IMR-90 (cell line): ENCODE measurements around the gene MYO1D. TPM values are rescaled to one million over a fixed set of nuclear protein-coding genes. Genes with fewer than 3 reads are reported as not detected.

Experiments
- ATAC-seq: fragments of 200-7000 bp; cut with Tn5 transposase; 2 replicates; pipeline ENCODE4 v1.9.1; 2020; ENCODE audit warnings: low read depth, mild to moderate bottlenecking, moderate library complexity
- BruUV-seq: library from RNA; stranded (reverse); fragments of 400-500 nt; replicated peaks from 2 replicates; lab custom pipeline; 2021; lab: Mats Ljungman, UMichigan
- CTCF ChIA-PET: fragments of 300-600 bp; formaldehyde crosslinking; extraction: SDS; loops from one replicate; lab custom pipeline; 2021; ENCODE audit warnings: antibody characterized with exemption; lab: Yijun Ruan, JAX
- POLR2A ChIA-PET: fragments of 300-600 bp; sonication (Branson Sonifier 250); formaldehyde crosslinking; loops from one replicate; lab custom pipeline; 2022; ENCODE audit warnings: antibody characterized with exemption; ENCODE audit not compliant: unreplicated experiment; lab: Charles Lee
- DNase-seq: peaks from one replicate; pipeline ENCODE4 v3.0.0; 2013
- H2AFZ ChIP-seq: replicated peaks from 2 replicates; pipeline ENCODE3; 2013; ENCODE audit warnings: low read length, mild to moderate bottlenecking; ENCODE audit not compliant: poor library complexity
- H2AK5ac ChIP-seq: 2 replicates; pipeline ENCODE4 v1.6.1; 2013; ENCODE audit warnings: low read depth, low read length, inconsistent platforms
- H2AK9ac ChIP-seq: replicated peaks from 2 replicates; pipeline ENCODE3; 2013; ENCODE audit warnings: mild to moderate bottlenecking, low read depth, low read length, moderate library complexity; ENCODE audit not compliant: poor library complexity
- H2BK120ac ChIP-seq: 2 replicates; pipeline ENCODE4 v1.6.1; 2013; ENCODE audit warnings: low read depth, low read length, inconsistent platforms
- H2BK15ac ChIP-seq: 3 replicates; pipeline ENCODE4 v1.6.1; 2013; ENCODE audit warnings: low read depth, low read length, inconsistent platforms
- H2BK20ac ChIP-seq: 2 replicates; pipeline ENCODE4 v1.6.1; 2013; ENCODE audit warnings: low read depth, mild to moderate bottlenecking, inconsistent platforms, low read length, moderate library complexity
- H2BK5ac ChIP-seq: 2 replicates; pipeline ENCODE4 v1.6.1; 2013; ENCODE audit warnings: mild to moderate bottlenecking, low read depth, low read length, inconsistent platforms; ENCODE audit not compliant: poor library complexity, severe bottlenecking
- H3K14ac ChIP-seq: replicated peaks from 2 replicates; pipeline ENCODE4 v1.6.1; 2013; ENCODE audit warnings: low read depth, low read length, inconsistent platforms
- H3K18ac ChIP-seq: 2 replicates; pipeline ENCODE4 v1.6.1; 2013; ENCODE audit warnings: low read depth, low read length, control low read depth
- H3K23ac ChIP-seq: 2 replicates; pipeline ENCODE4 v1.6.1; 2013; ENCODE audit warnings: low read depth, low read length, inconsistent platforms
- H3K27ac ChIP-seq: 2 replicates; pipeline ENCODE4 v1.5.1; 2013; ENCODE audit warnings: mild to moderate bottlenecking, control low read depth, low read length; ENCODE audit not compliant: insufficient read depth
- H3K27me3 ChIP-seq: 2 replicates; pipeline ENCODE4 v1.6.1; 2013; ENCODE audit warnings: low read length; ENCODE audit not compliant: control insufficient read depth, insufficient read depth
- H3K36me3 ChIP-seq: 2 replicates; pipeline ENCODE4 v1.6.1; 2013; ENCODE audit warnings: low read length, mixed read lengths; ENCODE audit not compliant: control insufficient read depth, insufficient read depth
- H3K4ac ChIP-seq: 2 replicates; pipeline ENCODE4 v1.6.1; 2013; ENCODE audit warnings: low read depth, low read length, inconsistent platforms
- H3K4me1 ChIP-seq: 2 replicates; pipeline ENCODE4 v1.6.1; 2013; ENCODE audit warnings: low read length, mixed read lengths; ENCODE audit not compliant: control insufficient read depth, insufficient read depth
- H3K4me2 ChIP-seq: 2 replicates; pipeline ENCODE4 v1.6.1; 2013; ENCODE audit warnings: low read depth, mild to moderate bottlenecking, control low read depth, low read length, moderate library complexity
- H3K4me3 ChIP-seq: 2 replicates; pipeline ENCODE4 v1.5.1; 2013; ENCODE audit warnings: low read depth, mild to moderate bottlenecking, control low read depth, low read length, moderate library complexity; ENCODE audit not compliant: insufficient read depth
- H3K56ac ChIP-seq: 2 replicates; pipeline ENCODE4 v1.6.1; 2013; ENCODE audit warnings: low read length, inconsistent platforms; ENCODE audit not compliant: insufficient read depth; ENCODE audit errors: extremely low read depth
- H3K79me1 ChIP-seq, 2 experiments: 2 replicates each; pipeline ENCODE4 v1.6.1; 2013; ENCODE audit warnings: low read length in 2 of 2, inconsistent platforms in 1 of 2, low read depth in 1 of 2
- H3K9ac ChIP-seq: 2 replicates; pipeline ENCODE4 v1.6.1; 2013; ENCODE audit warnings: low read depth, low read length, control low read depth
- H3K9me1 ChIP-seq: 2 replicates; pipeline ENCODE4 v1.6.1; 2013; ENCODE audit warnings: low read length, inconsistent platforms; ENCODE audit not compliant: insufficient read depth
- H3K9me3 ChIP-seq: 2 replicates; pipeline ENCODE4 v1.6.1; 2013; ENCODE audit warnings: low read length; ENCODE audit not compliant: control insufficient read depth, insufficient read depth
- H4K20me1 ChIP-seq: 2 replicates; pipeline ENCODE4 v1.6.1; 2013; ENCODE audit warnings: low read length, inconsistent platforms; ENCODE audit not compliant: insufficient read depth
- H4K5ac ChIP-seq: 2 replicates; pipeline ENCODE4 v1.6.1; 2013; ENCODE audit warnings: mild to moderate bottlenecking, low read depth, low read length, control low read depth
- H4K8ac ChIP-seq, 2 experiments: 2 replicates each; pipeline ENCODE4 v1.6.1; 2013; ENCODE audit warnings: low read depth in 2 of 2, low read length in 2 of 2, control low read depth in 1 of 2, inconsistent platforms in 1 of 2
- H4K91ac ChIP-seq: 2 replicates; pipeline ENCODE4 v1.6.1; 2013; ENCODE audit warnings: low read depth, low read length, inconsistent platforms; ENCODE audit not compliant: insufficient read depth
- CEBPB ChIP-seq: IDR thresholded peaks from 2 replicates; pipeline ENCODE4 v1.6.1; 2012; ENCODE audit warnings: low read depth, low read length, improper control_type of control experiment
- ELK1 ChIP-seq: fragments of 150-350 bp; IDR thresholded peaks from 2 replicates; pipeline ENCODE4 v1.6.1; 2016; ENCODE audit warnings: low read depth, mild to moderate bottlenecking, low read length, moderate library complexity, borderline replicate concordance
- MAFK ChIP-seq: IDR thresholded peaks from 2 replicates; pipeline ENCODE4 v1.6.1; 2012; ENCODE audit warnings: low read depth, low read length, improper control_type of control experiment
- RAD21 ChIP-seq: IDR thresholded peaks from 2 replicates; pipeline ENCODE4 v1.6.1; 2012; ENCODE audit warnings: low read length, improper control_type of control experiment
- SMC3 ChIP-seq: fragments of 150-350 bp; IDR thresholded peaks from 2 replicates; pipeline ENCODE4 v1.6.1; 2016; ENCODE audit warnings: low read depth, mild to moderate bottlenecking, antibody characterized with exemption, low read length, moderate library complexity
- WGBS, 2 experiments: methylation state at CpG; one replicate each; pipeline versions ENCODE4 v1.1.5 to v1.1.7; 2013; ENCODE audit warnings: missing lambda C conversion rate in 2 of 2; ENCODE audit not compliant: insufficient read length in 1 of 2; ENCODE audit errors: extremely low coverage in 2 of 2; 5-methylcytosine and 5-hydroxymethylcytosine counted together
- dilution Hi-C: fragments of 300-500 bp; cut with HindIII; formaldehyde crosslinking; loops from one replicate; pipeline ENCODE4 v1.14.3; 2018; ENCODE audit warnings: low sequenced_read_pairs; ENCODE audit not compliant: unreplicated experiment
- in situ Hi-C: fragments of 300-500 bp; cut with MboI; formaldehyde crosslinking; loops from 3 replicates; pipeline ENCODE4 v1.14.3; 2019; ENCODE audit warnings: low sequenced_read_pairs, inconsistent platforms, mixed read lengths
- intact Hi-C: fragments of 100-400 bp; cut with micrococcal nuclease; formaldehyde crosslinking; loops from 2 replicates; pipeline ENCODE4 v1.10.0; 2022
- polyA plus RNA-seq, 3 experiments: library from polyadenylated mRNA; depleted of rRNA; stranded (reverse); fragments of >200 nt; gene quantifications; 2 replicates each; pipeline ENCODE4 v1.2.3, GENCODE V29; 2012; ENCODE audit warnings: low replicate concordance in 1 of 3
- total RNA-seq: library from RNA; depleted of rRNA; stranded (reverse); fragments of >200 nt; gene quantifications from 2 replicates; pipeline ENCODE4 v1.2.3, GENCODE V29; 2012

MYO1D gene
- total and polyA plus RNA-seq, 2 of the 4 experiments (the other 2 are of a cell fraction): 0.63 to 0.90 TPM

GRCh38 chr17:32763855-32764439 is 113.0 kb downstream of the MYO1D start:
- H2AK5ac ChIP-seq: no peak overlapping the region
- H4K8ac ChIP-seq: no peak overlapping the region
- no peaks in the 10 kb centered on the region for H3K9me1 ChIP-seq
- no peaks in the 10 kb centered on the region for H3K27me3 ChIP-seq
- POLR2A ChIA-PET: no interaction called here
- H3K4ac ChIP-seq: no peak overlapping the region
- H2BK15ac ChIP-seq: no peak overlapping the region
- no peak overlapping the region for H2AK9ac ChIP-seq
- no peak overlapping the region for H2AFZ ChIP-seq
- no peak overlapping the region for H3K18ac ChIP-seq
- H3K4me3 ChIP-seq: no peak overlapping the region
- no peaks in the 10 kb centered on the region for H3K36me3 ChIP-seq
- WGBS, 2 experiments: 0% methylated on average over 1 of the region's 5 CpGs; no CpG with 5 or more reads in 1 of the 2 experiments
- intact Hi-C loops (no loop called here), dilution Hi-C loops (no loop called here), in situ Hi-C loops (loop anchor here (25.0 kb wide), 2 partner anchors 102 to 277 kb away; partner anchors contain the start of gene CDK5R1)
- no peaks in the 10 kb centered on the region for H3K79me1 ChIP-seq
- H2BK5ac ChIP-seq: no peak overlapping the region
- CTCF ChIA-PET: no interaction called here
- DNase-seq (no peak), ATAC-seq (no peak)
- H3K56ac ChIP-seq: no peak overlapping the region
- no peaks in the 10 kb centered on the region for H3K4me1 ChIP-seq
- H4K5ac ChIP-seq: no peak overlapping the region
- H3K4me2 ChIP-seq: no peak overlapping the region
- H4K91ac ChIP-seq: no peak overlapping the region
- no peak for TF ChIP-seq MAFK
- no peak for TF ChIP-seq SMC3
- no peak for TF ChIP-seq ELK1
- TF ChIP-seq RAD21: no peak
- no peak for TF ChIP-seq CEBPB
- no TSS peak for BruUV-seq
- H2BK120ac ChIP-seq: no peak overlapping the region
- no peak overlapping the region for H2BK20ac ChIP-seq
- no peak overlapping the region for H3K14ac ChIP-seq
- no peak overlapping the region for H3K27ac ChIP-seq
- no peaks in the 10 kb centered on the region for H4K20me1 ChIP-seq
- no peaks in the 10 kb centered on the region for H3K9me3 ChIP-seq
- H3K9ac ChIP-seq: no peak overlapping the region
- H3K23ac ChIP-seq: no peak overlapping the region
